ENCODE measurements around the gene LKAAEAR1. TPM values are rescaled to one million over a fixed set of nuclear protein-coding genes. Genes with fewer than 3 reads are reported as not detected.

The LKAAEAR1 gene
- polyA plus RNA-seq, 1 experiment, result not detected

DNA sequence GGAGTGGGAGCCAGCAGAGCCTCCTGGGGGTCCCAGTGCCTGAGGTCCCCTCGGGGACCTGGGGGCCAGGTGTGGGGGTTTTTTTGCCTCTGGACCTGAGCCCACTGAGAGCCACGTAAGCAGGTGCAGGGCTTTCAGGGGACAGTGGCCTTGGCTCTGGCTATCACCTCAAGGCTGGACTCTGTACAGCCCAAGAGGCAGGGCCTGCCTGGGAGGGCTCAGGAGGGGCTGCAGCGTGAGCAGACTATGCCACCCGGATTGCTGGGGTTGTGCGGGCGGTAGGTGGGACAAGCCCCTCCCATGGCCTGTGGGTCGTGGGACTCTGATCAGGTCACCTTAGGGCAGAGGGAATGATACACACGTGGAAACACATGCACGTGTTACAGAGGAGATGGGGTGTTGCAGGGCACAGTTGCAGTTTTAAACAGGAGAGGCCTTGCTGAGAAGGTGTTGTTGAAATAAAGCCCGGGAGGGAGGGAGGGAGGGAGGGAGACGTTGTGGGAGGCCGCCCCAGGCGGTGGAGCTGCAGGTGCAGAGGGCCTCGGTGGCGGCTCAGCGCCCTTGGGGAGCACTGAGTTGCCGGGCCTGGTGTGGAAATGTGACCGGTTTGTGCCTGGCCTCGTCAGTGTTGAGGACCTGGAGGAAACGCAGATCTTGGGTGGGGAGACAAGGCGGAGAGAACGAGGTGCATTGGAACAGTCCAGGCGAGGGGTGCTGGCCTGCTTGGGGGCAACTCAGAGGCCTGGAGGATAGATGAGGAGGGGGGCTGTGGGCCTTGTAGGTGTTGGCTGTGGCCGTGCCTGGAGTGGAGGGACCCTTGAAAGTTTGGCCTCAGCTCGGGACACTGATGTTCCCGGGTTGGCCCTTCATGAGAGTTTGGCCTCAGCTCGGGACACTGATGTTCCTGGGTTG, 18.9 kb downstream of the LKAAEAR1 start:
- H3K27ac ChIP-seq (ENCODE audit: low read depth, low read length), result no peak overlapping the region
- POLR2A ChIA-PET, result no interaction called here
- DNase-seq (ENCODE audit: low read depth, low spot score), result no peak

DNA sequence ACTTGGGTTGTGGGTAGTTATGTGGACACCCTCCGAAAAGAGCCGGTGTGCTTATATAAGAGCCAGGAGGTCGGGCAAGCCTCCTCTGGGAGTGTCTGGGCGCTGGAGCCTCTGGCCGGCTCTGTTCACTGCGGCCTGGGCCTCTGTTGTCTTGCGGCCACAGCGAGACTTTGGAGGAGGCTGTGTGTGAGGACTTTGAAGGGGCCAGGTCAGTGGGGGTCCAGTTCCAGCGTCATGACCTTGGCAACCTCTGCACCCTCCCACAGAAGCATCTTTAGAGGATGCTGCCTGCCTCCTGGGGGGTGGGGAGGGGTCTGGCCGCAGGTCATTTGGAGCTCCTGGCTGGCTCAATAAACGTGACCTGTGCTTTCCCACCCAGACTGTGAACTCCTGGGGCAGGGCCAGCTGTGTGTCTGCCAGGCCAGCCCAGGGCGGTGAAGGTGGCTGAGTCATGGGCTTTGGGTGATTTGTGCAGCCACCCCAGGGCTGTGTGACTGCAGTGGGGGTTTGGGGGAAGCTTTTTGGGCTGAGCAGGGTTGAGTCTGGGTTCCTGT, 20.0 kb downstream of the LKAAEAR1 start:
- TF ChIP-seq, protein P1, sequence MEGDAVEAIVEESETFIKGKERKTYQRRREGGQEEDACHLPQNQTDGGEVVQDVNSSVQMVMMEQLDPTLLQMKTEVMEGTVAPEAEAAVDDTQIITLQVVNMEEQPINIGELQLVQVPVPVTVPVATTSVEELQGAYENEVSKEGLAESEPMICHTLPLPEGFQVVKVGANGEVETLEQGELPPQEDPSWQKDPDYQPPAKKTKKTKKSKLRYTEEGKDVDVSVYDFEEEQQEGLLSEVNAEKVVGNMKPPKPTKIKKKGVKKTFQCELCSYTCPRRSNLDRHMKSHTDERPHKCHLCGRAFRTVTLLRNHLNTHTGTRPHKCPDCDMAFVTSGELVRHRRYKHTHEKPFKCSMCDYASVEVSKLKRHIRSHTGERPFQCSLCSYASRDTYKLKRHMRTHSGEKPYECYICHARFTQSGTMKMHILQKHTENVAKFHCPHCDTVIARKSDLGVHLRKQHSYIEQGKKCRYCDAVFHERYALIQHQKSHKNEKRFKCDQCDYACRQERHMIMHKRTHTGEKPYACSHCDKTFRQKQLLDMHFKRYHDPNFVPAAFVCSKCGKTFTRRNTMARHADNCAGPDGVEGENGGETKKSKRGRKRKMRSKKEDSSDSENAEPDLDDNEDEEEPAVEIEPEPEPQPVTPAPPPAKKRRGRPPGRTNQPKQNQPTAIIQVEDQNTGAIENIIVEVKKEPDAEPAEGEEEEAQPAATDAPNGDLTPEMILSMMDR (IDR thresholded peaks at IDR 0.05; ENCODE audit: low read depth, low read length), result no peak
- Histone ChIP-seq H3K9me3 (ENCODE audit: control insufficient read depth, insufficient read depth, low read length) (no peaks in the 10 kb centered on the region; the same call in 1 of the 2 replicates), H3K4me3 (ENCODE audit: low read depth, low read length) (peak overlapping the region; percentile 88), H3K27me3 (ENCODE audit: control insufficient read depth, insufficient read depth, low read length) (no peaks in the 10 kb centered on the region), H3K27ac (ENCODE audit: low read depth, low read length) (peak overlapping the region; percentile 21)
- DNase-seq (ENCODE audit: low read depth, low spot score), result no peak
- POLR2A ChIA-PET, result no interaction called here
- CTCF ChIA-PET, result interaction anchor here (1.1 kb wide), 1 partner anchor 56 kb away, joined by 4 read pairs; no protein-coding TSS in a partner anchor

More for the DNA sequence above, 18.9 kb downstream of the LKAAEAR1 start:
- Histone ChIP-seq H3K4me3 (ENCODE audit: low read depth, low read length) (no peak overlapping the region), H3K9me3 (ENCODE audit: control insufficient read depth, insufficient read depth, low read length) (no peaks in the 10 kb centered on the region; the same call in 1 of the 2 replicates), H3K27me3 (ENCODE audit: control insufficient read depth, insufficient read depth, low read length) (no peaks in the 10 kb centered on the region)
- TF ChIP-seq, protein P1 (IDR thresholded peaks at IDR 0.05; ENCODE audit: low read depth, low read length), result no peak
- CTCF ChIA-PET, result no interaction called here

DNA sequence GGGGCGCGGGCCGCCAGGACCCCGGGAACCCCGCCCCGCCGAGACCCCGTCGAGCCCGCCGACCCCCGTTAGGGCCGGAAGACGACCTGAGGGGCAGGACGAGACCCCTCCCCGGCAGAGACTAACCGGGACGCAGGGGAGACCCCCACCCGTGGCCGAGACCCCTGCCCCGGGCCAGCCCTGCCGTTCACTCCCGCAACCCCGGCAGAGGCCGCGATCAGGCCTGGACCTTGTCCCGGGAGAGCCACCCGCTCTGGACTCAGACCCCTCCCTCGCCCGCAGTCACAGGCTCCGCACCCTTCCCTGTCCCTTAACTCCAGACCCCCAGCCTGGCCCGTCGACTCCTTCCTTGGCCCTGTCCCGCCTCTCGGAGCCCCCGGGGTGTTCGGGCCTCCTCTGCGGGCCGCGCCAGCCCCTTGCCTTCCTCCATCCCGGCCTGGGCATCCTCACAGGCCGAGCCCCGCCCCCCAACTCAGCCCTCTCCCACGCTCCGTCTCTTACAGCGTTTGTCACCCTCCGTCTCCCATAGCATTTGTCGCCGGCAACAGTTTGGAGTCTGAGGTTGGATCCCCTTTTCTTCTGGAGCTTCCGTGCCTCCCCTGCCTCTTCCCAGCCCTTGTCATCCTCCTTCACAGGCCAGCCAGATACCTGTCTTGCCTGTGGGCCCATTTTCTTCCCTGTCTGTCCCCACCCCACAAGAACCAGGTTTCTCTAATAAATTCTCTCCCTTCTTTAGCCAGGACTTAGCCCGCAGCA, 20.6 kb downstream of the LKAAEAR1 start:
- ChIA-PET CTCF (interaction anchor here (1.1 to 1.3 kb wide), 2 partner anchors 24 to 57 kb away, joined by 4 to 6 read pairs; no protein-coding TSS in a partner anchor), POLR2A (interaction anchor here (0.6 to 0.9 kb wide), 4 partner anchors 13 to 229 kb away, joined by 3 to 6 read pairs (median 4); partner anchors contain the start of gene TPD52L2)
- H3K9me3 ChIP-seq (ENCODE audit: control insufficient read depth, insufficient read depth, low read length), result no peaks in the 10 kb centered on the region; the same call in 1 of the 2 replicates
- no peaks in the 10 kb centered on the region for H3K27me3 ChIP-seq (ENCODE audit: control insufficient read depth, insufficient read depth, low read length)
- H3K4me3 ChIP-seq (ENCODE audit: low read depth, low read length), result peak overlapping the region; percentile 88
- TF ChIP-seq, protein P1 (IDR thresholded peaks at IDR 0.05; ENCODE audit: low read depth, low read length), result no peak
- DNase-seq (ENCODE audit: low read depth, low spot score), result no peak
- peak overlapping the region; percentile 21 for H3K27ac ChIP-seq (ENCODE audit: low read depth, low read length)

DNA sequence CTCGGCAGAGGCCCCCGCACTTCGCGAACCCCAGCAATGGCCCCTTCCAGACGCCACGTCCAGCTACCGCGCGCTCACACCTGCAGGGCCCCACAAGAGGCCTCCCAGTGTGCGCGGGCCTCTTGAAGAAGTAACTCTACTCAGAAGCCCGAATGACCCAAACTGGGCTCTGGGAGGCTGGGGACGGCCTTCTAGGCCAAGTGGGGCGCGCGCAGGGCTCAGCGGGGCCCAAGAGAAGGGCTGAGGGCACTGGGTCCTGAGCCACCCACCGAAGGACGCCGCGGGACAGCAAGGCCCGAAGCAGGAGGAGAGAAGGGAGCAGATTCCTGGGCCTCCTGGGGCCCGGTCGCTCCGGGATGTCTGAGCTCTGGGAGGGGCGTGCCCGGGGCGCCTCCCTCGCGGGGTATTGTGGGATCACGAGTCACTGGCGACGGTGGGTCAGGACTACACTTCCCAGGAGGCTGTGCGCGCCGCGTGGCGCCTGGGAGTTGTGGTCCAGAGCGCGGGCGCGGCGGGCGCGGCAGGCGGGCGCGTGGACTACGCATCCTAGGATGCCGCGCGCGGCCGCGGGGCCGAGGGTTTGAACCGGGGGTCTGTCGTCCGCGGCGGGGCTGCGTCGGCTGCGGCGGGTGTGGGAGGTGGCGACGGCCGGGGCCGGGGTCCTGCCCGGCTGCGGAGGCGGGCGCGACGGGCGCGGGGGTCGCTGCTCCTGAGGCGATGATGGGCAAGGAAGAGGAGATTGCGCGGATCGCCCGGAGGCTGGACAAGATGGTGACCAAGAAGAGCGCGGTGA, 21.4 kb downstream of the LKAAEAR1 start, which contains the start of gene TCEA2:
Gene TCEA2 (plus strand): TSS at position 603 of the 793 bp plus-strand sequence. CDS start 115 bp downstream, at position 718.
- TF ChIP-seq, protein P1 (IDR thresholded peaks at IDR 0.05; ENCODE audit: low read depth, low read length), result no peak
- Histone ChIP-seq H3K4me3 (ENCODE audit: low read depth, low read length) (peak within 1 kb of the TSS; percentile 88), H3K9me3 (ENCODE audit: control insufficient read depth, insufficient read depth, low read length) (no peaks in the 10 kb centered on the region; the same call in 1 of the 2 replicates), H3K27me3 (ENCODE audit: control insufficient read depth, insufficient read depth, low read length) (no peaks in the 10 kb centered on the region), H3K27ac (ENCODE audit: low read depth, low read length) (peak within 1 kb of the TSS; percentile 80)
- CTCF ChIA-PET, result interaction anchor here (0.7 to 1.3 kb wide), 2 partner anchors 24 to 82 kb away, joined by 3 to 6 read pairs; partner anchors contain the start of gene PRPF6
- POLR2A ChIA-PET, result interaction anchor here (0.6 to 1.0 kb wide), 5 partner anchors 12 to 791 kb away, joined by 3 to 6 read pairs (median 4); partner anchors contain the start of gene TPD52L2
- DNase-seq (ENCODE audit: low read depth, low spot score), result peak; percentile 78
